Rectal smooth muscle tissue (tissue), 1 donor: ENCODE measurements around the gene C10orf90.

ENCODE experiments used
- H3K27ac ChIP-seq: one replicate; pipeline ENCODE4 v1.7.0; 2013; ENCODE audit warnings: low read depth, low read length, inconsistent platforms
- H3K27me3 ChIP-seq: one replicate; pipeline ENCODE4 v1.7.0; 2013; ENCODE audit warnings: low read length; ENCODE audit not compliant: control insufficient read depth, insufficient read depth
- H3K36me3 ChIP-seq: one replicate; pipeline ENCODE4 v1.7.0; 2013; ENCODE audit warnings: low read length; ENCODE audit not compliant: control insufficient read depth, insufficient read depth
- H3K4me1 ChIP-seq: one replicate; pipeline ENCODE4 v1.7.0; 2013; ENCODE audit warnings: low read length; ENCODE audit not compliant: control insufficient read depth, insufficient read depth
- H3K4me3 ChIP-seq: one replicate; pipeline ENCODE4 v1.7.0; 2013; ENCODE audit warnings: low read length
- H3K9ac ChIP-seq: one replicate; pipeline ENCODE4 v1.7.0; 2013; ENCODE audit warnings: low read length

The C10orf90 gene

DNA sequence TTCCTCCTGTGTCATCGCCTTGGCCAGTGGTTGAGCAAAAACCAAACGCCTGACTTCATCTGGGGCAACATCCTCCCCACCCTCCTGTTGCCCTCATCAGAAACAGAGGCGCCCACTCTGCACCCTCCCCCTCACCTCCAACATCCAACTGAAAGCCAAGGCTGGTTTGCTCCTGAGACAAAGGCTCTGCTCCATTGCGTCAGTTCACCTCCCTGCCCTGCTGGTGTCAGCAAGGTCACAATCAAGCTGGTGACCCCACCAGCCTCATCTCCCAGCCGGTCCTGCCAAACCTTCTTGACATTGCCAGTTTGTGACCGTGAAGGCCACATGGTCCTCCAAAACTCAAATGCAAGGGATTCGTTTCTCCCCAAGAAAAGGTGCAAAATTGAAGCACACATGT, 150.5 kb downstream of the C10orf90 start:
- H3K9ac ChIP-seq = no peak overlapping the region
- H3K4me3 ChIP-seq = no peak overlapping the region
- no peaks in the 10 kb centered on the region for H3K4me1 ChIP-seq
- H3K27ac ChIP-seq = no peak overlapping the region
- no peaks in the 10 kb centered on the region for H3K36me3 ChIP-seq
- H3K27me3 ChIP-seq = no peaks in the 10 kb centered on the region

DNA sequence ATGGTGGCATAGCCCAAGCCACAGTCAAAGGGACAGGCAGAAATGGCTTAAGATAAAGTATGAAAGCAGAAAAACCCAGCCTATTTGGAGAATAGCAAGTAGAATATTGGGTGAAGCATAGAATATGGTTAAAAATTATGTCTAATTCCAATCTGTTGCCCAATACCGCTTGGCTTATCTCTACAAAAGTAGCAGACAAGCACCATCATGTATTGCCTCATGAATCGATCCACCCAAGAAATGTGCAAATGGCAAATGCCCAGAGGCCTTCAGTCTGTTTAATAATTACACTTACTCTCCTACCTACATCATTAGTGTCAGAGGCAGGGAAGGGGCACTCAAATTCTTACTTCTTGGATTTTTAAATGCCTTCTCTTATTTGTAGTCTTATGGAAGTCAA, 151.3 kb downstream of the C10orf90 start:
- no peaks in the 10 kb centered on the region for H3K27me3 ChIP-seq
- no peak overlapping the region for H3K9ac ChIP-seq
- H3K36me3 ChIP-seq = no peaks in the 10 kb centered on the region
- H3K4me1 ChIP-seq = no peaks in the 10 kb centered on the region
- H3K4me3 ChIP-seq = no peak overlapping the region
- H3K27ac ChIP-seq = no peak overlapping the region

DNA sequence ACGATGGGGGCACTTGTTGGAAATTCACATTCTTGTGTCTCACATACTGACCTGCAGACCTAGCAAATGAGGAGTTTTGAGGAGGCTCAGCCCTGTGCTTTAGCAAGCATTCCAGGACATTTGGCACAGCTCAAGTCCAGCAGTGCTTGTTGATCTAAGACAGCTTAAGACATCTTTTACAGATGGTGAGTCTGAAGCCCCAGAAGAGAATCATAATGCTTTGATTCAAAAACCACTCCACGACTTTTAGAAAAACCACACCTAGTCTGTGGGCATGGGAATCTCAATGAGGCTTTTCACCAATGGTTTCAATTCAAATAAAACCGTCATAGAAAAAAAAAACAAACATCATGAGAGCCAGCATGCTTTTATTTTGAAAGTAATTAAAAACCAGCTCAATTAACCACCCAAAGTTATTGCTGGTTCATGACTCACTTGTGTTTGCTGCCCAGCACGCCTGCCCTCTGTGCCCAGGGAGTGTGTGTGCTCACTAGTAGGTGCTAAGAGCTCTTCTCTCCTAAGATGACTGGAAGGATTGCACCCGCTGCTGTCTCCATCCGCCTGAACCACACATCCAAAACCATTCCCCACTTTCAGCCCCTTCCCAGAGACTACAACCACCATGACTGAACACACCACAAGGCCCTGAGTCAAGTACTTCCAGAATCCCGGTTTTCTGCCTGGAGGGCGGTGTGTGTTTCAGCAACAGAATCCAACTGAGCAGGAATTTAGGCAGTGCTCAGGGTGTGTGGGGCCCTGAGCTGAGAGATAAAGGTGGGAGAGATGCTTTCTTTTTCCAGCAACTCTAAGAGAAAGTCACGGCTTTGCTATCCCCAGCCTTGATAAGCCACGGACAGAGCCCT, 152.0 kb downstream of the C10orf90 start:
- H3K27ac ChIP-seq = no peak overlapping the region
- no peak overlapping the region for H3K4me3 ChIP-seq
- no peaks in the 10 kb centered on the region for H3K4me1 ChIP-seq
- no peak overlapping the region for H3K9ac ChIP-seq
- no peaks in the 10 kb centered on the region for H3K36me3 ChIP-seq
- no peaks in the 10 kb centered on the region for H3K27me3 ChIP-seq

GRCh38 chr10:126516515-126516914, 154.0 kb downstream of the C10orf90 start:
- Histone ChIP-seq H3K4me1 (no peaks in the 10 kb centered on the region), H3K27me3 (no peaks in the 10 kb centered on the region), H3K4me3 (no peak overlapping the region), H3K9ac (no peak overlapping the region), H3K36me3 (no peaks in the 10 kb centered on the region), H3K27ac (no peak overlapping the region)

DNA sequence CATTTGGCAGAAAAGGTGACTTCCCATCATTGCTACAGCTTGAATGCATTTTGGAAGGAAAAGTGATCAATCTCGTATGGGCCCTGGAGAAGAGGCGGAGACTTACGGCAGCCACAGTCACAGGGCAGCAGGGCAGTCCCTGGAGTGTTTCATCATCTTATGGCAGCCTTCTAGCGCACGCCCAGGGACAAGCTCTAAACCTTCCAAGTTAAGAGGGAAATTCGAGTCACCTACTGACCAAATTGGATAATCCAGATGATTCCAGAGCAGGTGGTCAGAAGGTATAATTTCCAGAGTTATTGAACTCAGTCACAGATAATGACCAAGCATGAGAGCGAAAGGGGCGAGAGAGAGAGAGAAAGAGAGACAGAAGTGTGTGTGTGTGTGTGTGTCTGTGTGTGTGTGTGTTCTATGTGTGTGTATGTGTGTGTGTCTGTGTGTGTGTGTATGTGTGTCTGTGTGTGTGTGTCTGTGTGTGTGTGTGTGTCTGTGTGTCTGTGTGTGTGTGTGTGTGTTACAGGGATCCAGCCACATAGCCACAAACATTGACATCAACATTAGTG, 158.5 kb downstream of the C10orf90 start:
- Histone ChIP-seq H3K4me3 (no peak overlapping the region), H3K36me3 (no peaks in the 10 kb centered on the region), H3K27ac (no peak overlapping the region), H3K4me1 (no peaks in the 10 kb centered on the region), H3K9ac (no peak overlapping the region), H3K27me3 (no peaks in the 10 kb centered on the region)

DNA sequence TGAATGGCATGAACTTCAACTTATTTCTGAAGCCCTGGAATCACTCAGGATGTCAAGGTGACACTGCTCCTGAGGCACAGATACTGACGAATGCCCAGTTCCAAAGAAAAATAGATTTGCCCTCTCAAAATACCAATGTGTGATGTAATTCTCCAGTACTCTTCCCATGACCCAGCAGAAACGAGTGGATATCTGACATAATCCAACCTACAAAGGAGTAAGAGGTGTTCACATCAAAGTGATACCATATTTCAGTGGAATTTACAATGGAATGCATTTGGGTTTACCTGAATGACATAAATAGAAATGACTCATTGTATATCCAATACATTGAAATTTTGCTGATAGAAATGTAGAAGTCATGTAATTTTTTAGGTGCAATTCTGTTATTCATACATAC, 161.3 kb downstream of the C10orf90 start:
- Histone ChIP-seq H3K27me3 (no peaks in the 10 kb centered on the region), H3K4me3 (no peak overlapping the region), H3K36me3 (no peaks in the 10 kb centered on the region), H3K4me1 (no peaks in the 10 kb centered on the region), H3K27ac (no peak overlapping the region), H3K9ac (no peak overlapping the region)

- H3K4me1 ChIP-seq = no peaks in the 10 kb centered on the region
- H3K27ac ChIP-seq = no peak overlapping the region
- no peak overlapping the region for H3K4me3 ChIP-seq
- H3K27me3 ChIP-seq = no peaks in the 10 kb centered on the region
- H3K9ac ChIP-seq = no peak overlapping the region
- H3K36me3 ChIP-seq = no peaks in the 10 kb centered on the region
These were observed 161.9 kb downstream of the C10orf90 start for GRCh38 chr10:126508535-126509040.

DNA sequence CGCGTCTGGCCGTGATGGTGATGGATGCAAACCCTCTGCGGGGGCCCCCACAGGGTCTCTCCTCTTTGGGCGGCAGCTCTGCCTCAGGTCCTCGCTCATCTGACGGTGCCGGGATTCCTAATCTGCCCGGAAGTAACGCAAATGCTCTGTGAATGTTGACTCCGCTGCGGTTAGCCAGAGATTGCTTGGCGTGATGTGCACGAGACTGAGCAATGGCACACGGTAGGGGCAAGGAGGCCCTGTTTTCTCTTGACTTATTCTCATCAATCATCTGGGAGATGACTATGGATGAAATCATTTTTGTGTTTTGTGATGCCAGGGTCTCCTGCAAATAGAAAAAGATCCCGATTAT, 165.8 kb downstream of the C10orf90 start:
- no peak overlapping the region for H3K27ac ChIP-seq
- no peaks in the 10 kb centered on the region for H3K4me1 ChIP-seq
- no peak overlapping the region for H3K9ac ChIP-seq
- H3K36me3 ChIP-seq = no peaks in the 10 kb centered on the region
- no peaks in the 10 kb centered on the region for H3K27me3 ChIP-seq
- H3K4me3 ChIP-seq = no peak overlapping the region

- Histone ChIP-seq H3K36me3 (no peaks in the 10 kb centered on the region), H3K4me1 (no peaks in the 10 kb centered on the region), H3K27me3 (no peaks in the 10 kb centered on the region), H3K4me3 (no peak overlapping the region), H3K9ac (no peak overlapping the region), H3K27ac (no peak overlapping the region)
These were observed 166.3 kb downstream of the C10orf90 start for GRCh38 chr10:126504063-126504760.

DNA sequence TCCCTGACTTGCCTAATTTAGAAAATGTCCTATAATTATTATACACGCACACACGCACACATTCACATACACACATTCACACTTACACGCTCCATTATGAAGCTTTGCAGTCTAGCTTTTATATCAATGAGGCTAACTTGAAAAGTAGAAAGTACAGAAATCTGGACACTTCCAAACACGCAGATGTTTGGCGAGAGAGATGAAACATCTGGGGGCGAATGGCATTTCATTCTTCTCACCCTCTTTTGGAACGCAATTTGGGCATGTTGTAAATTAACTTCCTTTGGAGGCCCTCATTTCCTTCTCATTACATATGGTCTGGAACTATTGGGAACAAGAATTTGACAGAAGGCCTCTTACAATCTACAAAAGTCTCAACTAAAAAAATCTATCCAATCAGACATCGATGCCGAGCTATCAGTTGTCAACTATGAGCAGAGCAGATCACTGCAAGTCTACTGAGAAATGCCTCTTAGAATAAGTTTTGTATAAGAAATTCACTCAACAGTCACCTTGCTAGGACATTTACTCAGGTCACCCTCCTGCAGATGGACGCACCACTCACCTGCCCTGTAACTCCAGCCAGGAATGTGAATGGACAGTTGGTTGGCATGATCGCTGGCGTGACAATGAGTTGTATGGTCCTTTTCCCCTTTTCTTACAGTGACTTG, 167.0 kb downstream of the C10orf90 start:
- no peaks in the 10 kb centered on the region for H3K4me1 ChIP-seq
- H3K9ac ChIP-seq = no peak overlapping the region
- H3K36me3 ChIP-seq = no peaks in the 10 kb centered on the region
- no peak overlapping the region for H3K4me3 ChIP-seq
- no peaks in the 10 kb centered on the region for H3K27me3 ChIP-seq
- no peak overlapping the region for H3K27ac ChIP-seq

GRCh38 chr10:126502441-126502840, 168.1 kb downstream of the C10orf90 start:
- Histone ChIP-seq H3K4me3 (no peak overlapping the region), H3K9ac (no peak overlapping the region), H3K27me3 (no peaks in the 10 kb centered on the region), H3K4me1 (no peaks in the 10 kb centered on the region), H3K27ac (no peak overlapping the region), H3K36me3 (no peaks in the 10 kb centered on the region)

DNA sequence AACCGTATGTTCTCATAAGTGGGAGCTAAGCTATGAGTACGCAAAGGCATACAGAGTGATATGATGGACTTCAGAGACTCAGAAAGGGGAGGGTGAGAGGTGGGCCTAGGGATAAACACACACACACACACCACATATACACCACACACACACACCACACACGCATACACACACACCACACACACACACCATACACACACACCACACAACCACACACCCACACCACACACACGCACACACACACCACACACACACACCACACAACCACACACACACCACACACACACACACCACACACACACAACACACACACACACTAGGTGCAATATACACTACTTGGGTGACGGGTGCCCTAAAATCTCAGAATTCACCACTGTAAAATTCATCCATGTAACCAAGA, 168.7 kb downstream of the C10orf90 start:
- Histone ChIP-seq H3K9ac (no peak overlapping the region), H3K27ac (no peak overlapping the region), H3K27me3 (no peaks in the 10 kb centered on the region), H3K4me1 (no peaks in the 10 kb centered on the region), H3K36me3 (no peaks in the 10 kb centered on the region), H3K4me3 (no peak overlapping the region)
